ENCODE data around the gene ASTN2. TPM values are rescaled to one million over a fixed set of nuclear protein-coding genes. Genes with fewer than 3 reads are reported as not detected.

ASTN2 gene
- total RNA-seq, 2 experiments from 2014 or later: 1.7 to 4.2 TPM

DNA sequence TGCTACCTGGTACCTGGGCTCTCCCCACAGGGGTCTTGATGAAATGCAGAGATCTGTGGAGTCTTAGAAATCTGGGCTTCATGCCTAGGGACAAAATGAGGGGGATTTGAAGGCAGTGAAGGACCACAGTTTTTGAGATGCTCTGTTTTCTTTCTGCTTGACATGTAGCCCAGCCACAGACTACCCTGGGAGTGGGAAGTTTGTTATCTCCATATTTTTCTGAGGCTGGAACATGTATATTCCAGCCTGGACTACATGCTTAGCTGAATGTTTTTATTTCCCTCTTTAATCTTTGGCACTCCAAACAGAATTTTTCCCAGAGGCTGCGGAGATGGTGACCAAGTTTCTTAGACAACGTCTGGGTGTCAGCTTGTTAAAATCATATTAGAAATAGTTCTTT, 1008.4 kb downstream of the ASTN2 start:
- Histone ChIP-seq H3K9me2 (ENCODE audit: insufficient read depth, low read length) (no peaks in the 10 kb centered on the region), H3K9me3 (ENCODE audit: low read length) (no peaks in the 10 kb centered on the region), H3K79me2 (ENCODE audit: insufficient read depth, low read depth, low read length) (no peaks in the 10 kb centered on the region), H3K27ac (ENCODE audit: low read depth, low read length, poor library complexity, severe bottlenecking) (no peak overlapping the region), H4K20me1 (ENCODE audit: insufficient read depth, low read length) (no peaks in the 10 kb centered on the region), H3K4me3 (ENCODE audit: low read depth, low read length, poor library complexity, severe bottlenecking) (no peak overlapping the region), H3K36me3 (ENCODE audit: insufficient read depth, low read length) (no peaks in the 10 kb centered on the region), H3K4me2 (ENCODE audit: low read length) (no peak overlapping the region), H3K4me1 (ENCODE audit: insufficient read depth, low read length, poor library complexity, severe bottlenecking) (no peaks in the 10 kb centered on the region), H2AFZ (ENCODE audit: low read length) (no peak overlapping the region)
- ChIA-PET POLR2A (interaction anchor here (0.9 kb wide), 1 partner anchor 41 kb away, joined by 4 read pairs; no protein-coding TSS in a partner anchor), CTCF (ENCODE audit: unreplicated experiment) (no interaction called here)
- BruUV-seq (replicated peaks): no TSS peak
- intact Hi-C loops (cut with micrococcal nuclease; ENCODE audit: unreplicated experiment): no loop called here
- no peak for DNase-seq (ENCODE audit: low spot score)
- TF ChIP-seq, protein P1, sequence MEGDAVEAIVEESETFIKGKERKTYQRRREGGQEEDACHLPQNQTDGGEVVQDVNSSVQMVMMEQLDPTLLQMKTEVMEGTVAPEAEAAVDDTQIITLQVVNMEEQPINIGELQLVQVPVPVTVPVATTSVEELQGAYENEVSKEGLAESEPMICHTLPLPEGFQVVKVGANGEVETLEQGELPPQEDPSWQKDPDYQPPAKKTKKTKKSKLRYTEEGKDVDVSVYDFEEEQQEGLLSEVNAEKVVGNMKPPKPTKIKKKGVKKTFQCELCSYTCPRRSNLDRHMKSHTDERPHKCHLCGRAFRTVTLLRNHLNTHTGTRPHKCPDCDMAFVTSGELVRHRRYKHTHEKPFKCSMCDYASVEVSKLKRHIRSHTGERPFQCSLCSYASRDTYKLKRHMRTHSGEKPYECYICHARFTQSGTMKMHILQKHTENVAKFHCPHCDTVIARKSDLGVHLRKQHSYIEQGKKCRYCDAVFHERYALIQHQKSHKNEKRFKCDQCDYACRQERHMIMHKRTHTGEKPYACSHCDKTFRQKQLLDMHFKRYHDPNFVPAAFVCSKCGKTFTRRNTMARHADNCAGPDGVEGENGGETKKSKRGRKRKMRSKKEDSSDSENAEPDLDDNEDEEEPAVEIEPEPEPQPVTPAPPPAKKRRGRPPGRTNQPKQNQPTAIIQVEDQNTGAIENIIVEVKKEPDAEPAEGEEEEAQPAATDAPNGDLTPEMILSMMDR (conservative IDR thresholded peaks at IDR 0.05; ENCODE audit: low read length): no peak
- no peak for TF ChIP-seq EZH2phosphoT487 (IDR thresholded peaks at IDR 0.05; ENCODE audit: borderline replicate concordance, low read depth, low read length)

DNA sequence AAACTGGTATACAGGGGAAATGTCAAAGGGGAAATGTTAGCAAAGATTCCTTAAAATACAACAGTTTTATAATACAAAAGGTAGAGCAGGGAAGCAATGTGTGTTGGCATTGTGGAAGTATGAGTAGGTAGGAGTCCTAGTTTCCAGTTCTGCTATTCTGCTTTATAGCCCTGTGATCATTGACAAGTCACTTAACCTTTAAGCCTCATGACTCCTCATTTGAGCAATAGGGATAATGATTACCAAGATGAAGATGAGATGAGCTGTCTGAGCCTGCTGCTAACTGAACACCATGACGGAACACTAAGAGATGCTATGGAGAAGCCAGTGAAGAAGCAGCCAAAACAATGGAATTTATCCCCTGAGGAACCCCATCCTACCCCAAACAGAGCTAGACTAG, 1009.5 kb downstream of the ASTN2 start:
- TF ChIP-seq, protein P1 (conservative IDR thresholded peaks at IDR 0.05; ENCODE audit: low read length): no peak
- TF ChIP-seq EZH2phosphoT487 (IDR thresholded peaks at IDR 0.05; ENCODE audit: borderline replicate concordance, low read depth, low read length): no peak
- no TSS peak for BruUV-seq (replicated peaks)
- POLR2A ChIA-PET: no interaction called here
- Histone ChIP-seq H3K9me2 (ENCODE audit: insufficient read depth, low read length) (no peaks in the 10 kb centered on the region), H3K4me3 (ENCODE audit: low read depth, low read length, poor library complexity, severe bottlenecking) (no peak overlapping the region), H3K9me3 (ENCODE audit: low read length) (no peaks in the 10 kb centered on the region), H2AFZ (ENCODE audit: low read length) (no peak overlapping the region), H3K4me1 (ENCODE audit: insufficient read depth, low read length, poor library complexity, severe bottlenecking) (no peaks in the 10 kb centered on the region), H3K36me3 (ENCODE audit: insufficient read depth, low read length) (no peaks in the 10 kb centered on the region), H3K79me2 (ENCODE audit: insufficient read depth, low read depth, low read length) (no peaks in the 10 kb centered on the region), H4K20me1 (ENCODE audit: insufficient read depth, low read length) (no peaks in the 10 kb centered on the region), H3K4me2 (ENCODE audit: low read length) (no peak overlapping the region), H3K27ac (ENCODE audit: low read depth, low read length, poor library complexity, severe bottlenecking) (no peak overlapping the region)
- DNase-seq (ENCODE audit: low spot score): no peak
- intact Hi-C loops (cut with micrococcal nuclease; ENCODE audit: unreplicated experiment): no loop called here
- CTCF ChIA-PET (ENCODE audit: unreplicated experiment): no interaction called here

DNA sequence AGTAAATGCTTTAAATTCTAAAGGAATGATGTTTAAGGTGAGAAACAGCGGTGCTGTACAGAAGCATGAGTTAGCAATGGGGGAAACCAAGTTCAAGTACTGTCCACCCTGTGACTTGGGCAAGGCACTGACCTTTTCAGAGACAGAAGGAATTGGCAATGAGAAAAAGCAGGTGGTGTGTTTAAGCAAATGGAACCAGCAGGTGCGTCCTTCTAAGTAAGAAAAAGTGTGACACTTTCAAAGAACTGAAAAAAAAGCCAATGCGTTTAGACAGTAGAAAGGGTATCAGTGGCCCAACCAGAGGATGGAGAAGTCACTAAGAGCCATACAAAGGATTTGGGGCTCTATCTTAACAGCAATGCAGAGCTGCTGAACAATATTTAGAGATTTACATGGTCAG, 1010.6 kb downstream of the ASTN2 start:
- H3K36me3 ChIP-seq (ENCODE audit: insufficient read depth, low read length): no peaks in the 10 kb centered on the region
- TF ChIP-seq, protein P1 (conservative IDR thresholded peaks at IDR 0.05; ENCODE audit: low read length): no peak
- no peak for TF ChIP-seq EZH2phosphoT487 (IDR thresholded peaks at IDR 0.05; ENCODE audit: borderline replicate concordance, low read depth, low read length)
- ChIA-PET CTCF (ENCODE audit: unreplicated experiment) (no interaction called here), POLR2A (no interaction called here)
- H2AFZ ChIP-seq (ENCODE audit: low read length): no peak overlapping the region
- no peaks in the 10 kb centered on the region for H3K9me2 ChIP-seq (ENCODE audit: insufficient read depth, low read length)
- H3K4me2 ChIP-seq (ENCODE audit: low read length): no peak overlapping the region
- no peaks in the 10 kb centered on the region for H4K20me1 ChIP-seq (ENCODE audit: insufficient read depth, low read length)
- no TSS peak for BruUV-seq (replicated peaks)
- no peak for DNase-seq (ENCODE audit: low spot score)
- H3K9me3 ChIP-seq (ENCODE audit: low read length): no peaks in the 10 kb centered on the region
- no peaks in the 10 kb centered on the region for H3K4me1 ChIP-seq (ENCODE audit: insufficient read depth, low read length, poor library complexity, severe bottlenecking)
- H3K27ac ChIP-seq (ENCODE audit: low read depth, low read length, poor library complexity, severe bottlenecking): no peak overlapping the region
- no peaks in the 10 kb centered on the region for H3K79me2 ChIP-seq (ENCODE audit: insufficient read depth, low read depth, low read length)
- intact Hi-C loops (cut with micrococcal nuclease; ENCODE audit: unreplicated experiment): no loop called here
- H3K4me3 ChIP-seq (ENCODE audit: low read depth, low read length, poor library complexity, severe bottlenecking): no peak overlapping the region
